ENCODE results near the gene TMPRSS3. TPM values are rescaled to one million over a fixed set of nuclear protein-coding genes. Genes with fewer than 3 reads are reported as not detected.

TMPRSS3 gene
- polyA plus RNA-seq, 4 donors: 0.29 to 2.5 (median 2.0) TPM

- DNase-seq (ENCODE audit: low read depth in 4 of 4, low spot score in 3 of 4): no peak
Observed at GRCh38 chr21:42374864-42375499, 20.9 kb downstream of the TMPRSS3 start.

GRCh38 chr21:42374457-42374856 is 21.4 kb downstream of the TMPRSS3 start:
- no peak for DNase-seq (ENCODE audit: low read depth in 4 of 4, low spot score in 3 of 4)

DNA sequence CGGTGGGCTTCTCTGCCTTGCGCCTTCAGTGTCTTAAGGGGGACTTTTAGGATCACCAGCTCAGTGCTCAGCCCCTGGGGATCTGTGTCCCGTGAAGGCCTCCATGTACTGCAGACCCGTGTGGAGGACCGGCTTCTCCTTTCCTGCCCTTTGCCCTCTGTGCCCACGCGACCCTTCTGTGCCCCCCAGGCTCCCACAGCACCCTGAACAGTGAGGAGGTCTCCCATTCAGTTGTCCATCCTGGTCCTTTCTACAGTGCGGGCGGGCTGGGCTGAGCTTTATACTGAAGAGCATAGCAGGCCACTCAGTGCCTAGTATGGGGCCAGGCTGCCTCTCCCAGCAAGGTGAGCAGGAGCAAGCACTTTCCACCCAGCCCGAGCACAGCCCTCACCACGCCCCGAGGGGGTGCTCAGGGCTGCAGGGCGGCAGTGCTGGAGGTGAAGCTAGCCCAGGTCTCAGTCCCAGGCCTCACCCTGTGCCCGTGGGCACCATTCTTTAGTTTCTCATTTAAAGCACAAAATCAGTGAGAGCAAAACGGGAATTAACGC is 21.9 kb downstream of the TMPRSS3 start:
- no peak for DNase-seq (ENCODE audit: low read depth in 4 of 4, low spot score in 3 of 4)

DNA sequence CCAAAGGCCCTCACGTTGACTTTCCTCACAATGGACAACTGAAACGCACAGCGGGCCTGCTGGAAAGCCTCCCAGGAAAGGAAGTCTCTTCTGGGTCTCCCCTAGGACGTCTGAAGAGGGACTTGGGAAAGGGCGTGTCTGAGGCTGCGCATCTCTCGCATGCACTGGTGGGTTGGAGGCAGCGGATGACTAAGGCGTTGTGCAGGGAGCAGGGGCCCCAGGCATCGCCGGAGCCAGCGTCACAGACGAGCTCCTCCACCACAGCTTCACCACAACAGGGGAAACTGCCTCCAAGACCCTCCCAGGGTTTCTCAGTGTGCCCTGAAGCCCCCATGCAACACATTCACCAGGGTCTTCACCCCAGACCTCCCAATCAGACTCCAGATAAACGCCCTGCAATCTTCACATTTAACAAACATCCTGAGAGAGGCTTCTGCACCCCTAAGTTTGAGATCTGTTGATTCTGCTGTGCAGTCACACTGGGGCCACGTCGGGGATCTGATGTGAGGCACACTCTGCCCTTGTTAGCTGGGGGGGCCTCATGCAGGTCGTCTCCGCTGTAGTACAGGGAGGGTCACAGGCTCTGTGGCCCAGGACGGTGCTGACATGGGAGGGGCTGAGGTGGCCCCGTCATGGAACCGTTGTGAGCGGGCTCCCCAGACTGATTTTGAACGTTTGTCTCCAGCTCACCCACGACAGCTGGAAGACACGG is 22.5 kb downstream of the TMPRSS3 start:
- DNase-seq (ENCODE audit: low read depth in 4 of 4, low spot score in 3 of 4): no peak

DNA sequence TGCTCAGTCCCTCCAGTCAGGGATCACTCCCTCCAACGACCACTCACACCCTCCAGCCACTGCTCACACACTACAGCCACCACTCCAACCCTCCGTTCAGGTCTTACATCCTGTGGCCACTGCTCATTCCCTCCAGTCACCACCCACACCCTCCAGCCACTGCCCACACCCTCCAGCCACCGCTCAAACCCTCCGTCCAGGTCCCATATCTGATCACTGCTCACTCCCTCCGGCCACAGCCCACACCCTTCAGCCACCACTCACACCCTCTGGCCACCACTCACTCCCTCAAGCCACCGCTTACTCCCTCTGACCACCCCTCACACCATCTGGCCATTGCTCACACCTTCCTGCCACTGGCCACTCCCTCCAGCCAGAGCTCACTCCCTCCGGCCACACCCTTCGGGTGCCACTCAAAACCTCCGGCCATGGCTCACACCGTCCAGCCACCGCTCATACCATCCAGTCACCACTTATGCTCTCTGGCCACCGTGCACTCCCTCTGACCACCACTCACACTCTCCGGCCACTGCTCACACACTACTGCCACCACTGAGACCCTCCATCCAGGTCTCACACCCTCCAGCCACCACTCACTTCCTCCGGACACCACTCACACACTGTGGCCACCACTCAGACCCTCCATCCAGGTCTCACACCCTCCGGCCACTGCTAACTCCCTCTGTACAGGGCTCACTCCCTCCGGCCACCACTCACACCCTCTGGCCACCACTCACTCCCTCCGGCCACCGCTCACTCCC is 24.8 kb downstream of the TMPRSS3 start:
- DNase-seq (ENCODE audit: low read depth in 4 of 4, low spot score in 3 of 4): no peak

GRCh38 chr21:42369821-42370220 is 26.0 kb downstream of the TMPRSS3 start:
- no peak for DNase-seq (ENCODE audit: low read depth in 4 of 4, low spot score in 3 of 4)

- no peak for DNase-seq (ENCODE audit: low read depth in 4 of 4, low spot score in 3 of 4)
Observed at GRCh38 chr21:42367367-42368165, 28.3 kb downstream of the TMPRSS3 start.

DNA sequence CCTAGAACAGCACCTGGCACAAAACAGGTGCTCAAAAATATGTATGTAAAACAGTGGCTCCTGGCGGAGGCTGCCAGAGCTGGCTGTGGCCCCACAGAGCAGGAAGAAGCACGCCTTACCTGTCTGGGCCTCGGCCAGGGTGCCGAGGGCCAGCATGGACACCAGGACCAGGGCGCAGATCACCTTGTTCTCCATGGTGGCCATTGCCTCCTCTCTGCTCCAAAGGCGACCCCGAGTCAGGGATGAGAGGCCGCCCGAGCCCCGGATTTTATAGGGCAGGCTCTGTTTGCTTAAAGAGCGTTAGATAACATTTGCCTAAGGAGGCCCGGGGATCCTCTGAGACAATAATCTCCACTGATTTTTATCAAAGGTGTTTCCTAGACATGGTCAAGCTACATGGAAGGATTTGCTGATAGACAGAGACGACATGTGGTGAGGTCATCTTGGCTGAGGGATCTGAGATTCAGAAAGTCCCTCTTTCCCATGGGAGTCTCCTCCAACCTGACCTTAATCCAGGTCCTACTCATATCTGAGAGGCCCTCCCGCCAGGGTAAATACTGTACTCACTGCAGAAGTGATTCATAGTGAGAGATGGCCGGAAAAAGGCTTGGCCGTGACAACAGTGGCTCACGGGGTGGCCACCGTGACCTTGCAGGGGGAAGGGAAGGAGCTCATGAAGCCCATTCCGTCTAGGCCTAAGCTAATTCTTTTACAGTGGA is 29.4 kb downstream of the TMPRSS3 start, which contains the start of gene TFF1:
Gene TFF1, minus strand, starts transcription at position 244 of the 719 bp plus-strand sequence. Its CDS starts 40 bp downstream, at position 204.
- no peak for DNase-seq (ENCODE audit: low read depth in 4 of 4, low spot score in 3 of 4)

- DNase-seq (ENCODE audit: low read depth in 4 of 4, low spot score in 3 of 4): no peak
Observed at GRCh38 chr21:42365770-42366169, 30.1 kb downstream of the TMPRSS3 start.

- no peak for DNase-seq (ENCODE audit: low read depth in 4 of 4, low spot score in 3 of 4)
Observed at GRCh38 chr21:42364304-42364865, 31.5 kb downstream of the TMPRSS3 start.

DNA sequence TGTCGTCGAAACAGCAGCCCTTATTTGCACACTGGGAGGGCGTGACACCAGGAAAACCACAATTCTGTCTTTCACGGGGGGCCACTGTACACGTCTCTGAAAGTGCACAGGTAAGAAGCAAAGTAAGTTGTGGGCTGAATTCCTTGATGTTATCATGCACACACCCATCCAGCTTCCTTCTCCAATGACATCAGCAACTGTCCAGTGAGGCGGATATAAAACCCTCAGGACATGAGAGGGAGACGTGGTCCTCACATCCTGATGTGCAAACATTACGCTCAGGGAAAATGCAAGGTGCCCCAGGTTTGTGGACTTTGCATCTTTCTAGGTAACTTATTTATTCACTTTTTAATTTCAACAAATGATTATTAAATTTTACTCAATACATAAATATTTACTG is 32.5 kb downstream of the TMPRSS3 start:
- DNase-seq (ENCODE audit: low read depth in 4 of 4, low spot score in 3 of 4): no peak

DNA sequence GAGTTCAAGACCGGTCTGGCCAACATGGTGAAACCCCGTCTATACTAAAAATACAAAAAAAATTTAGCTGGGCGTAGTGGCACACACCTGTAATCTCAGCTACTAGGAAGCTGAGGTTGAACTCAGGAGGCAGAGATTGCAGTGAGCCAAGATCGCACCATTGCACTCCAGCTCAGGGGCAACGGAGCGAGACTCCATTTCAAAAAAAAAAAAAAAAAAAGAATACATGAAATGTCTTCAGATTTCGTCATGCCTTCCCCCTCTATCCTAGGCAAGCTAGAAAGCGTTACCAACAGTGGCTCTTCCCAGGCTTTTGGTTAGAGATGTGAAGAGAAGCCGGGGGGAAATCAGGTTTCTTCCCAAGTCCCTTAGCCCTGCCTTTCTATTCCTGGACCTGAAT is 33.2 kb downstream of the TMPRSS3 start:
- DNase-seq (ENCODE audit: low read depth in 4 of 4, low spot score in 3 of 4): no peak

DNA sequence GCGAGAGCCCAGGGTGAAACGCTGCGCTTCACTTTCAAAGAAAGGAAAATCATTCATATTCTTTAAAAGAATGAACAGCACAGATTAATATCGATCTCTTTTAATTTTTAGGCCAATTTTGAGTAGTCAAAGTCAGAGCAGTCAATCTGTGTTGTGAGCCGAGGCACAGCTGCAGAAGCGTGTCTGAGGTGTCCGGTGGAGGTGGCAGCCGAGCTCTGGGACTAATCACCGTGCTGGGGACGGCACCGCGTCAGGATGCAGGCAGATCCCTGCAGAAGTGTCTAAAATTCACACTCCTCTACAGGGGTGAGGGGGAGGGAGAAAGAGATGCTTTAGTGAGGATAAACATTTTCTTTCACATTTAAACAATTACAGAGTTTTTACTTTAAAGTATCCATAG is 33.7 kb downstream of the TMPRSS3 start:
- no peak for DNase-seq (ENCODE audit: low read depth in 4 of 4, low spot score in 3 of 4)

DNA sequence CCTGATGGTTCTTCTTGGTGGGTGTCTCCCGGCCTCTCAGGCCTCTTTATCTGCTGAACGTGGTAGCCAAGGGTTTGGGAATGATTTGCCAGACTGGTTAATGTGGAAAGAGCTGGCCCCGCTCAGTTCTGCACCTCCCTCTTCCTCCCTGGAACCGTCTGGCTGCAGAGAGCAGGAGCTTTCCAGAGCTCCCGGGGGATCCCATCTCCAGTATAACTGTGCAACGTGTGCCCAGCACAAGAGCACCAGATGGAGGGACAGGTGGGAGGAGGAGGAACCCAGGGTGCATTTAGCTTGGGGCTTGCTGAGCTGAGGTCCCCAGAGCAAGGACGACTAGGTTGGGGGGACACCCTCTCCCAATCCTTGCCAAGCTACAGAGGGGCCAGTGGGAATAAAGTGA is 34.6 kb downstream of the TMPRSS3 start:
- no peak for DNase-seq (ENCODE audit: low read depth in 4 of 4, low spot score in 3 of 4)

- no peak for DNase-seq (ENCODE audit: low read depth in 4 of 4, low spot score in 3 of 4)
Observed at GRCh38 chr21:42360317-42360716, 35.5 kb downstream of the TMPRSS3 start.

GRCh38 chr21:42358937-42359336 is 36.9 kb downstream of the TMPRSS3 start:
- no peak for DNase-seq (ENCODE audit: low read depth in 4 of 4, low spot score in 3 of 4)

- DNase-seq (ENCODE audit: low read depth in 4 of 4, low spot score in 3 of 4): no peak
Observed at GRCh38 chr21:42358261-42358660, 37.6 kb downstream of the TMPRSS3 start.

- no peak for DNase-seq (ENCODE audit: low read depth in 4 of 4, low spot score in 3 of 4)
Observed at GRCh38 chr21:42357307-42357706, 38.5 kb downstream of the TMPRSS3 start.

GRCh38 chr21:42356650-42357049 is 39.2 kb downstream of the TMPRSS3 start:
- no peak for DNase-seq (ENCODE audit: low read depth in 4 of 4, low spot score in 3 of 4)

DNA sequence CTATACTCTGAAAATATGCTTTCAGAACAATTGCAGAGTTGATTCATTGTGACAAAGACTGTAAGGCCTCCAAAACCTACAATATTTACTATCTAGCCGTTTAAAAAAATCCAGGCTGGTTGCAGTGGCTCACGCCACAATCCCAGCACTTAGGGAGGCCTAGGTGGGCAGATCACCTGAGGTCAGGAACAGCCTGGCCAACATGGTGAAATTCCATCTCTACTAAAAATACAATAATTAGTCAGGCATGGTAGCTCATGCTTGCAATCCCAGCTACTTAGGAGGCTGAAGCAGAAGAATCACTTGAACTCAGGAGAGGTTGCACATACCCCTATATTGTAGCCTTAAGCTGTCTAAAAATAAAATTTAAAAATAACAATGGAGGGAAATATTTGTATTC is 39.8 kb downstream of the TMPRSS3 start:
- no peak for DNase-seq (ENCODE audit: low read depth in 4 of 4, low spot score in 3 of 4)

Measured in left renal pelvis (tissue), 4 donors.